Stimulated activated memory B cell treated with anti-CD40 and anti-IgM and Interleukin-4, amounts not matched to agents 10 μg/mL and 1 μg/mL and 100 μg/mL, for 72 hours (primary cell): Measurements from ENCODE around the gene ZGLP1.

Experiments used
- ATAC-seq: fragments of 150-1000 bp; cut with Tn5 transposase; 2 replicates; pipeline ENCODE4 v1.10.0; 2021
- H3K27ac Mint-ChIP-seq: one replicate; pipeline ENCODE4 v1.8.0; 2022; ENCODE audit warnings: mild to moderate bottlenecking, mixed read lengths
- H3K27me3 Mint-ChIP-seq: one replicate; pipeline ENCODE4 v1.8.0; 2022; ENCODE audit warnings: mixed read lengths
- H3K36me3 Mint-ChIP-seq: one replicate; pipeline ENCODE4 v1.8.0; 2022; ENCODE audit warnings: mixed read lengths
- H3K4me1 Mint-ChIP-seq: one replicate; pipeline ENCODE4 v1.8.0; 2022; ENCODE audit warnings: mixed read lengths
- H3K4me3 Mint-ChIP-seq: one replicate; pipeline ENCODE4 v1.8.0; 2022; ENCODE audit warnings: mild to moderate bottlenecking, moderate library complexity, mixed read lengths
- H3K9me3 Mint-ChIP-seq: one replicate; pipeline ENCODE4 v1.8.0; 2022; ENCODE audit warnings: mixed read lengths

ZGLP1 gene

DNA sequence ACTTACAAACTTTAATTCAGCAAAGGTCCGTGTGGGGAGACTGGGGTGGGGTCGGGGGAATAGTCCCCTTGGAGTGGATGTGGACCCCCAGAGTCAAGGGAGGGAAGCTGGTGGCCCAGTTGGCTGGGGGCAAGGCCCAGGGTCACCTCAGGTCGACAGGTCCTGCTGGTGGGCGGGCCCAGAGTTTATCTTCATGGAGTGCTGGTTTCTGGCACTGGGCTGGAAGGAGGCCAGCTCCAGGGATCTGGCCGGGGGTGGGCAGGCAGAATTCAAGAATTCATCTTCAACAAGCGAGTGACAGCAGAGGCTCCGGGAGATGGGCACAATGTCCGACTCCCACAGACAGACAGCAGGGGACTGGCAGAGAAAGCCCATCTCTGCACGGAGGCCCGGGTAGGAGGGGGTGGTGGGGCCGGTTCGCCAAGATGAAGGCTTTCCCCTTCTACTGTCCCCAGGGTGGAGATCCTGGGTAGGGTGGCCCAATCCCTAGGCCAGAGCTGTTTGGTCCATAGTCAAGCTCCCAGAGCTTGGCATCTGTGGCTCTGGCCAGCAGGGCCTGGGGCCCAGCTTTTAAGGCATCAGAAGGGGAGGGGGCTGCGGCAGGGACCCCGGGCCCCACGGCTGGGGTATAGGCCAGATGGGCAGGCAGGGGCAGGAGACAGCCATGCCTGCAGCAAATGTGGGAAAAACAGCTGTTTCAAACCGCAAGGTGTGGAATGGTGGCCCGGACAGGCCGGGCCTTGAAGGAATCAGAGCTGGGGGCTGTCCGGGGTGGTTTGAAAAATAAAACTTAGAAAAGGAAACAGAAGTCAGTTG is 6.8 kb upstream of the ZGLP1 start:
- ATAC-seq = peak; percentile 9
- Mint-ChIP-seq H3K4me1 (peaks cover 28% of the 10 kb centered on the region), H3K9me3 (no peaks in the 10 kb centered on the region), H3K27me3 (no peaks in the 10 kb centered on the region), H3K4me3 (peak overlapping the region; percentile 90), H3K36me3 (peaks cover 37% of the 10 kb centered on the region), H3K27ac (peak overlapping the region; percentile 72)

GRCh38 chr19:10315335-10316214 is 6.0 kb upstream of the ZGLP1 start, which contains the start of gene FDX2:
FDX2 (minus strand) TSS chr19:10316015; CDS start chr19:10315996, 19 bp downstream.
- no peaks in the 10 kb centered on the region for H3K9me3 Mint-ChIP-seq
- peak; percentile 88 for ATAC-seq
- peak within 1 kb of the TSS; percentile 72 for H3K27ac Mint-ChIP-seq
- H3K36me3 Mint-ChIP-seq = peaks cover 37% of the 10 kb centered on the region
- peaks cover 28% of the 10 kb centered on the region for H3K4me1 Mint-ChIP-seq
- H3K27me3 Mint-ChIP-seq = no peaks in the 10 kb centered on the region
- H3K4me3 Mint-ChIP-seq = peak within 1 kb of the TSS; percentile 90

- H3K27me3 Mint-ChIP-seq = no peaks in the 10 kb centered on the region
- peaks cover 26% of the 10 kb centered on the region for H3K36me3 Mint-ChIP-seq
- no peaks in the 10 kb centered on the region for H3K9me3 Mint-ChIP-seq
- no peak overlapping the region for H3K4me3 Mint-ChIP-seq
- H3K4me1 Mint-ChIP-seq = peaks cover 8% of the 10 kb centered on the region
- ATAC-seq = no peak
- H3K27ac Mint-ChIP-seq = no peak overlapping the region
Observed at GRCh38 chr19:10306327-10306726, 3.3 kb downstream of the ZGLP1 start.

DNA sequence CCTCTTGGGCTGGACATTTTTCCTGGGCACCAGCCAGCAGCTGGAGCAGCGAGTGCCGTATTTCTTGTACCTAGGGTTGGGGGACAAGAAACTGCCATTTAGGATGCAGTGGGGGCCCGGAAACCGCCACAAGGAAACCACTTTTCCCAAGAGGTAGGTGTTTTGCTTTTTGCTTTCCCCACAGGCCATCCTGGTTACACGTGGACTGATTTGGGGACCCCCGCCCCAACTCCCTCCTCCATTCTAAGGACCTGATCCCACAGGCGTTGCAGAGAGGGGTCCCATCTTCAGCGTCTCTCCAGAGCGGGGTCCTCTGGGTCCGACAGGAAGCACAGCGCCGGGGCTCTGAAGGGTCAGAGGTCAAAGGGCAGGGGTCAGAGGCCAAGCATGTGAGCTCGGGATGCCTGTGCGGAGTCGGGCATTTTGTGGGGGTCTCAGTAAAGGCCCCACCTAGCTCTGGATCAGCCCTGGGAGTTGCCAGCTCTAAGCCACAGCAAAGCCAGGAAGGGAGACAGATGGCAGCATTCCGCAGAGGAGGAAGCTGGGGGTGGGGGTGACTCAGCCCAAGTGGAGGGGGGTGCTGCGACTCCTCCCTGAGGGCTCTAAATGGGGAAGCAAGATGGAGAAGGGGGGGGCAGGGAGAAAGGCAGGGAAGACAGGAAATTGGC is 4.3 kb downstream of the ZGLP1 start:
- Mint-ChIP-seq H3K9me3 (no peaks in the 10 kb centered on the region), H3K36me3 (peaks cover 24% of the 10 kb centered on the region), H3K4me3 (no peak overlapping the region), H3K4me1 (peaks cover 8% of the 10 kb centered on the region), H3K27ac (no peak overlapping the region), H3K27me3 (no peaks in the 10 kb centered on the region)
- ATAC-seq = no peak

DNA sequence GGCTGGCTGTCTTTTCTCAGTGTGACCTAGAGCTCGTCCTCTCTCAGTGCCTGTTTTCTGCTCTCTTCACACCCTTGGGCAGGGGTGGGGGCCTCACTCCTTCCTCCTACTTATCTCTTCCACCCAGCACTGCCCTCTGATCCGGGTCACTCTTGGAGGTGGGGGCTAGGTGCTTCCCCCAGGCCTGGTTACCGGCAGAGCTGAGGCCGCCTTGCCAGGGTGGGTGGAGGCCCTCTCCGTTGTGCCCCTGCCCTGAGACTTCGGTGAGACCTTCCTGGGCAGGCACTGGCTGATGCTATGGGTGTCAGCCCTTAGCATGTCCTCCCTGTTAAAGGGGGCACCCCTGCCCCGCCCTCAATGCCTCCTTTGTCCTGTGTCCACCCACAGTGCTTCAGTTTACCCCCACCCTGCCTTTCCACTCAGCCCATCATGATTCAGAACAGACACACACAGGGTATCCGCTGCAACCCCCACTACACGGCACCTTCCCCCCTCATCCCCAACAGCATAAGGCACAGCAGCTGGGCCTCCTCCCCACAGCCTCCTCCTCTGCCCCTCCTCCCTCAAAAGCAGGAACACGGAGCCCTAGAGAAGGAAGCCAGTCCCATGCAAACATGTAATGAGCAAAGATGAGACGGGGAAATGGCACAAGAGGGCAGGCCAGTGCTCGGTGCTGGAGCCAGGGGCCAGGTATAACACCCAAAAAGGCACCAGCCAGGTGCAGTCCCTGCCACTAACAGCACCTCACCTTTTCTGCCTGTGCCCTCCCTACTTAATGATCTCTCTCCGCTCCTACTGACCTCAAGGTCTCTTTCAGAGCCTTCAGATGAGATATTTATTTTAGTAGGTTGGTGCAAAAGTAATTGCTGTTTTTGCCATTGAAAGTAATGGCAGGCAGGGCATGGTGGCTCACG is 9.8 kb downstream of the ZGLP1 start:
- H3K9me3 Mint-ChIP-seq = no peaks in the 10 kb centered on the region
- peaks cover 9% of the 10 kb centered on the region for H3K36me3 Mint-ChIP-seq
- H3K27me3 Mint-ChIP-seq = peaks cover 12% of the 10 kb centered on the region
- H3K4me1 Mint-ChIP-seq = peaks cover 15% of the 10 kb centered on the region
- H3K4me3 Mint-ChIP-seq = no peak overlapping the region
- ATAC-seq = peak; percentile 42
- peak overlapping the region; percentile 28 for H3K27ac Mint-ChIP-seq

DNA sequence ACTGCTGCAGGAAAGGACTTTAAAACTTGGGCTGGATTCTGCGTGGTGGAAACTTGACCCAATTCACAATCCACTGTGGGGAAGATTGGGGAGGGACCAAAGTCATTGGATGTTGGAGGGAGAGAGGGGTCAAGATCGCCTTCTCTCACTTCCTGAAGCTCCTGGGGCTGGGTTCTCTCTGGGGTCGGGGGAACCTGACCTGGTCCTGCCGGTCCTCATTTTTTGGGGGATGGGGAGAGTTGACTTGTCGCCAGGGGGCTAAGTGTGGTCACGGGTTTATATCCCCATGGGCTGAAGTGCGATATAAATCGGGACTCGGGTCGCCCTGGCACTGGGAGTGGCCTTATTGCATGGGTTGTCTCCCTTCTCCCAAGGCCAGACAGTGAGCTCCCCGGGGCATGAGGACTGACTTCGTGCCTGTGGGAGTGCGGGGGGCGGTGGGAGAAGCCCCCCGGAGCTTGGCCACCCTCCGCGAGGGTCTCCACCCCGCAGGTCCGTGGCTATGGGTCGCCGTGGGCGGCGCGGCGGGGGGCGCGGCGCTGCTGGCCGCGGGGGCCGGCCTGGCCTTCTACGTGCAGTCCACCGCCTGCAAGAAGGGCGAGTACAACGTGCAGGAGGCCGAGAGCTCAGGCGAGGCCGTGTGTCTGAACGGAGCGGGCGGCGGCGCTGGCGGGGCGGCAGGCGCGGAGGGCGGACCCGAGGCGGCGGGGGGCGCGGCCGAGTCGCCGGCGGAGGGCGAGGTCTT is 13.6 kb downstream of the ZGLP1 start:
- Mint-ChIP-seq H3K36me3 (peaks cover 5% of the 10 kb centered on the region), H3K4me1 (peaks cover 41% of the 10 kb centered on the region), H3K27ac (peak overlapping the region; percentile 17), H3K9me3 (peaks cover 3% of the 10 kb centered on the region), H3K27me3 (peaks cover 47% of the 10 kb centered on the region), H3K4me3 (peak overlapping the region; percentile 71)
- ATAC-seq = no peak

GRCh38 chr19:10295305-10295846 is 14.2 kb downstream of the ZGLP1 start:
- H3K36me3 Mint-ChIP-seq = peaks cover 5% of the 10 kb centered on the region
- peak overlapping the region; percentile 17 for H3K27ac Mint-ChIP-seq
- peaks cover 54% of the 10 kb centered on the region for H3K27me3 Mint-ChIP-seq
- H3K4me3 Mint-ChIP-seq = peak overlapping the region; percentile 71
- peaks cover 47% of the 10 kb centered on the region for H3K4me1 Mint-ChIP-seq
- peaks cover 3% of the 10 kb centered on the region for H3K9me3 Mint-ChIP-seq
- ATAC-seq = peak; percentile 78

- peak overlapping the region; percentile 6 for H3K27ac Mint-ChIP-seq
- peaks cover 48% of the 10 kb centered on the region for H3K4me1 Mint-ChIP-seq
- peak overlapping the region; percentile 26 for H3K4me3 Mint-ChIP-seq
- peaks cover 61% of the 10 kb centered on the region for H3K27me3 Mint-ChIP-seq
- peaks cover 5% of the 10 kb centered on the region for H3K36me3 Mint-ChIP-seq
- ATAC-seq = no peak
- H3K9me3 Mint-ChIP-seq = peaks cover 3% of the 10 kb centered on the region
Observed at GRCh38 chr19:10294368-10294697, 15.3 kb downstream of the ZGLP1 start.

- no peak for ATAC-seq
- H3K27me3 Mint-ChIP-seq = peaks cover 66% of the 10 kb centered on the region
- peak overlapping the region; percentile 6 for H3K27ac Mint-ChIP-seq
- H3K4me3 Mint-ChIP-seq = no peak overlapping the region
- H3K36me3 Mint-ChIP-seq = peaks cover 5% of the 10 kb centered on the region
- H3K4me1 Mint-ChIP-seq = peaks cover 53% of the 10 kb centered on the region
- H3K9me3 Mint-ChIP-seq = peaks cover 3% of the 10 kb centered on the region
Observed at GRCh38 chr19:10293637-10294367, 15.8 kb downstream of the ZGLP1 start.

GRCh38 chr19:10292789-10293636 is 16.6 kb downstream of the ZGLP1 start:
- peaks cover 73% of the 10 kb centered on the region for H3K27me3 Mint-ChIP-seq
- peaks cover 5% of the 10 kb centered on the region for H3K36me3 Mint-ChIP-seq
- no peak for ATAC-seq
- H3K4me1 Mint-ChIP-seq = peaks cover 60% of the 10 kb centered on the region
- H3K27ac Mint-ChIP-seq = peak overlapping the region; percentile 1
- H3K4me3 Mint-ChIP-seq = peak overlapping the region; percentile 19
- H3K9me3 Mint-ChIP-seq = peaks cover 3% of the 10 kb centered on the region

- Mint-ChIP-seq H3K36me3 (peaks cover 5% of the 10 kb centered on the region), H3K27me3 (peaks cover 79% of the 10 kb centered on the region), H3K9me3 (peaks cover 5% of the 10 kb centered on the region), H3K4me1 (peaks cover 67% of the 10 kb centered on the region), H3K27ac (peak overlapping the region; percentile 67), H3K4me3 (peak overlapping the region; percentile 72)
- ATAC-seq = peak; percentile 49
Observed at GRCh38 chr19:10292206-10292788, 17.3 kb downstream of the ZGLP1 start.

GRCh38 chr19:10291554-10292205 is 17.9 kb downstream of the ZGLP1 start:
- H3K9me3 Mint-ChIP-seq = peaks cover 5% of the 10 kb centered on the region
- peaks cover 73% of the 10 kb centered on the region for H3K4me1 Mint-ChIP-seq
- ATAC-seq = no peak
- H3K36me3 Mint-ChIP-seq = peaks cover 5% of the 10 kb centered on the region
- H3K27me3 Mint-ChIP-seq = peaks cover 79% of the 10 kb centered on the region
- peak overlapping the region; percentile 67 for H3K27ac Mint-ChIP-seq
- H3K4me3 Mint-ChIP-seq = peak overlapping the region; percentile 72
